Keratinocyte (primary cell): ENCODE results near the gene FNDC3B. TPM values are rescaled to one million over a fixed set of nuclear protein-coding genes. Genes with fewer than 3 reads are reported as not detected.
"Not testable (repeated sequence)": the region's sequence is repeated elsewhere in the genome, so short reads cannot be mapped to it uniquely, and the experiment has no call there.

Experiments used
- DNase-seq: peaks from one replicate; pipeline ENCODE4 v3.0.0-alpha.2; 2011; ENCODE audit warnings: low read depth, missing footprints, low spot score
- FAIRE-seq: peaks from 2 replicates; lab custom pipeline; 2011; peaks lifted over from hg19 to GRCh38; lab: Jason Lieb, UNC
- H2AFZ ChIP-seq: 2 replicates; pipeline ENCODE4 v1.6.0; 2012; ENCODE audit warnings: low read length, control low read depth, inconsistent platforms; ENCODE audit not compliant: control insufficient read depth
- H3K27ac ChIP-seq: 2 replicates; pipeline ENCODE4 v1.5.1; 2011; ENCODE audit warnings: low read length; ENCODE audit not compliant: control insufficient read depth, insufficient read depth
- H3K27me3 ChIP-seq: 3 replicates; pipeline ENCODE4 v1.6.0; 2011; ENCODE audit warnings: low read length; ENCODE audit not compliant: control insufficient read depth, insufficient read depth; ENCODE audit errors: extremely low read depth
- H3K36me3 ChIP-seq, 2 experiments: 2 replicates in 1 of 2; 3 replicates in 1 of 2; pipeline ENCODE4 v1.5.1; 2011; ENCODE audit warnings: low read length in 2 of 2, mild to moderate bottlenecking in 1 of 2; ENCODE audit not compliant: control insufficient read depth in 2 of 2, insufficient read depth in 2 of 2; ENCODE audit errors: extremely low read depth in 1 of 2
- H3K4me1 ChIP-seq: 3 replicates; pipeline ENCODE4 v1.5.1; 2011; ENCODE audit warnings: low read length; ENCODE audit not compliant: control insufficient read depth, insufficient read depth; ENCODE audit errors: extremely low read depth
- H3K4me2 ChIP-seq: 3 replicates; pipeline ENCODE4 v1.6.0; 2011; ENCODE audit warnings: low read depth, low read length; ENCODE audit not compliant: control insufficient read depth, insufficient read depth; ENCODE audit errors: extremely low read depth
- H3K4me3 ChIP-seq, 3 experiments: fragments of 200-600 bp in 1 of 3; sonication (generic) in 1 of 3; 2 replicates in 2 of 3; 3 replicates in 1 of 3; pipeline ENCODE4 v1.5.1; 2011 to 2016; ENCODE audit warnings: low read length in 3 of 3, mild to moderate bottlenecking in 3 of 3, control low read depth in 2 of 3, inconsistent platforms in 1 of 3, low read depth in 1 of 3, mixed read lengths in 1 of 3, mixed run types in 1 of 3, moderate library complexity in 1 of 3; ENCODE audit not compliant: control insufficient read depth in 2 of 3, insufficient read depth in 2 of 3; ENCODE audit errors: extremely low read depth in 1 of 3
- H3K79me2 ChIP-seq: 2 replicates; pipeline ENCODE4 v1.6.0; 2012; ENCODE audit warnings: low read length; ENCODE audit not compliant: control insufficient read depth, insufficient read depth
- H3K9ac ChIP-seq: 3 replicates; pipeline ENCODE4 v1.6.0; 2011; ENCODE audit warnings: low read length; ENCODE audit not compliant: control insufficient read depth, insufficient read depth; ENCODE audit errors: extremely low read depth
- H3K9me1 ChIP-seq: 3 replicates; pipeline ENCODE4 v1.6.0; 2011; ENCODE audit warnings: low read length; ENCODE audit not compliant: control insufficient read depth, insufficient read depth; ENCODE audit errors: extremely low read depth
- H3K9me3 ChIP-seq: 2 replicates; pipeline ENCODE4 v1.5.1; 2012; ENCODE audit warnings: low read depth, low read length; ENCODE audit not compliant: control insufficient read depth
- H4K20me1 ChIP-seq: 3 replicates; pipeline ENCODE4 v1.6.0; 2011; ENCODE audit warnings: low read length; ENCODE audit not compliant: control insufficient read depth, insufficient read depth; ENCODE audit errors: extremely low read depth
- CTCF ChIP-seq, 3 experiments: IDR thresholded peaks in 1 of 3; conservative IDR thresholded peaks in 1 of 3; optimal IDR thresholded peaks in 1 of 3; 2 replicates in 2 of 3; 3 replicates in 1 of 3; pipeline versions ENCODE3 to v1.5.1; 2011; ENCODE audit warnings: low read length in 3 of 3, mild to moderate bottlenecking in 3 of 3, moderate library complexity in 2 of 3, control low read depth in 1 of 3, inconsistent platforms in 1 of 3; ENCODE audit not compliant: insufficient read depth in 2 of 3; ENCODE audit errors: extremely low read depth in 1 of 3
- EZH2 ChIP-seq: IDR thresholded peaks from one replicate; pipeline ENCODE4 v1.6.1; 2012; ENCODE audit warnings: inconsistent platforms, mild to moderate bottlenecking, low read length, moderate library complexity
- dilution Hi-C: fragments of 300-500 bp; cut with MboI; formaldehyde crosslinking; loops from one replicate; pipeline ENCODE4 v1.7.0; 2020; ENCODE audit warnings: low sequenced_read_pairs; ENCODE audit not compliant: extremely low pct_ligation_motif_present
- polyA minus RNA-seq, 3 experiments: library from RNA; depleted of rRNA, polyadenylated mRNA; stranded (reverse); fragments of >200 nt; gene quantifications; 1 replicate in 1 of 3; 2 replicates in 1 of 3; 3 replicates in 1 of 3; pipeline ENCODE4 v1.2.3, GENCODE V29; 2011
- polyA plus RNA-seq, 5 experiments: library from polyadenylated mRNA; depleted of rRNA in 3 of 5; stranded (reverse) in 3 of 5; stranded (forward) in 1 of 5; unstranded in 1 of 5; fragments of >200 nt; gene quantifications; 1 replicate in 1 of 5; 2 replicates in 3 of 5; 3 replicates in 1 of 5; pipeline versions ENCODE4 v1.2.1 to v1.2.3, GENCODE V29; 2011 to 2012; ENCODE audit warnings: missing spikeins in 2 of 5, low read depth in 1 of 5, low replicate concordance in 1 of 5

Gene FNDC3B
- 20.0 to 31.4 TPM (median 27.7 TPM) in 3 replicates for polyA plus RNA-seq
- 9.4 TPM for polyA plus RNA-seq (2011; ENCODE audit: low read depth)
- polyA plus RNA-seq (2011; cell fraction: cytosol; rRNA removed) = 16.5 and 32.7 TPM in 2 replicates
- polyA plus RNA-seq (2011; cell fraction: nucleus; rRNA removed) = 60.2 and 68.2 TPM in 2 replicates
- 12.4 and 39.3 TPM in 2 replicates for polyA plus RNA-seq (2012; ENCODE audit: low replicate concordance)
- 104 to 223 TPM (median 134 TPM) in 3 replicates for polyA minus RNA-seq
- 21.3 TPM for polyA minus RNA-seq (2011; cell fraction: cytosol; rRNA and poly(A)+ RNA removed)
- 105 and 219 TPM in 2 replicates for polyA minus RNA-seq (2011; cell fraction: nucleus; rRNA and poly(A)+ RNA removed)

GRCh38 chr3:172039436-172040077, at the start of gene FNDC3B:
Gene FNDC3B (plus strand): TSS chr3:172039578. CDS start chr3:172112480, 72,902 bp downstream.
- H3K27me3 ChIP-seq = no peaks in the 10 kb centered on the region
- no peaks in the 10 kb centered on the region for H4K20me1 ChIP-seq
- peak within 1 kb of the TSS; percentile 51 for H3K4me2 ChIP-seq
- no peaks in the 10 kb centered on the region for H3K9me1 ChIP-seq
- DNase-seq (peak; percentile 52), FAIRE-seq (no peak)
- H3K9ac ChIP-seq = peak within 1 kb of the TSS; percentile 94
- peaks cover 0 to 4% of the 10 kb centered on the region in 2 experiments for H3K36me3 ChIP-seq
- peak within 1 kb of the TSS; percentile 66 for H2AFZ ChIP-seq
- H3K4me1 ChIP-seq = peaks cover 18% of the 10 kb centered on the region
- peak within 1 kb of the TSS; percentile 77 to 99 (median 84) for H3K4me3 ChIP-seq
- dilution Hi-C loops = no loop called here
- no peaks in the 10 kb centered on the region for H3K9me3 ChIP-seq
- H3K27ac ChIP-seq = peak within 1 kb of the TSS; percentile 85
- TF ChIP-seq CTCF (optimal IDR thresholded peaks at IDR 0.05 in 1 of 3, IDR thresholded peaks at IDR 0.05 in 1 of 3, conservative IDR thresholded peaks at IDR 0.05 in 1 of 3; ENCODE audit: extremely low read depth in 1 of 3, insufficient read depth in 2 of 3, low read length in 3 of 3) (no peak), EZH2 (no peak)
- peaks cover 45% of the 10 kb centered on the region for H3K79me2 ChIP-seq

GRCh38 chr3:171990239-171990638, 49.1 kb upstream of the FNDC3B start:
- H3K9me1 ChIP-seq, H3K27me3 ChIP-seq, H3K9me3 ChIP-seq, H3K79me2 ChIP-seq, H3K36me3 ChIP-seq, H3K4me2 ChIP-seq, H3K9ac ChIP-seq, FAIRE-seq, H3K4me1 ChIP-seq, H3K27ac ChIP-seq, H2AFZ ChIP-seq, DNase-seq, dilution Hi-C loops, H4K20me1 ChIP-seq, H3K4me3 ChIP-seq: not testable (repeated sequence)
